Activated CD8-positive, alpha-beta T cell treated with anti-CD3 and anti-CD28 coated beads, Interleukin-2, amount 10 ng/mL, durations not matched to agents 7 days and 5 days (primary cell): Measurements from ENCODE around the gene AIF1. TPM values are rescaled to one million over a fixed set of nuclear protein-coding genes. Genes with fewer than 3 reads are reported as not detected.

Source experiments
- ATAC-seq: fragments of 150-1000 bp; cut with Tn5 transposase; one replicate; pipeline ENCODE4 v1.10.0; 2021; ENCODE audit warnings: moderate library complexity
- CTCF ChIA-PET: fragments of 350-600 bp; sonication (Branson Sonifier 250); formaldehyde crosslinking; loops from one replicate; lab custom pipeline; 2021; ENCODE audit warnings: antibody characterized with exemption; lab: Charles Lee
- POLR2A ChIA-PET: fragments of 350-600 bp; sonication (Branson Sonifier 250); formaldehyde crosslinking; loops from one replicate; lab custom pipeline; 2021; ENCODE audit warnings: antibody characterized with exemption; lab: Charles Lee
- DNase-seq: peaks from one replicate; pipeline ENCODE4 v3.0.0-alpha.2; 2020
- H3K27ac Mint-ChIP-seq: one replicate; pipeline ENCODE4 v1.8.0; 2021; ENCODE audit warnings: mild to moderate bottlenecking, mixed read lengths
- H3K27me3 Mint-ChIP-seq: one replicate; pipeline ENCODE4 v1.8.0; 2021; ENCODE audit warnings: low read depth, mixed read lengths
- H3K36me3 Mint-ChIP-seq: one replicate; pipeline ENCODE4 v1.8.0; 2021; ENCODE audit warnings: low read depth, mixed read lengths
- H3K4me1 Mint-ChIP-seq: one replicate; pipeline ENCODE4 v1.8.0; 2021; ENCODE audit warnings: low read depth, mixed read lengths
- H3K4me3 Mint-ChIP-seq: one replicate; pipeline ENCODE4 v1.8.0; 2021; ENCODE audit warnings: mild to moderate bottlenecking, mixed read lengths
- H3K9me3 Mint-ChIP-seq: one replicate; pipeline ENCODE4 v1.8.0; 2022; ENCODE audit warnings: mixed read lengths; ENCODE audit not compliant: insufficient read depth
- total RNA-seq, 2 experiments: library from RNA; stranded (reverse); gene quantifications; one replicate each; pipeline ENCODE4 v1.2.3, GENCODE V29; 2021

The AIF1 gene
- total RNA-seq, 2 experiments from 2014 or later = 177 TPM

DNA sequence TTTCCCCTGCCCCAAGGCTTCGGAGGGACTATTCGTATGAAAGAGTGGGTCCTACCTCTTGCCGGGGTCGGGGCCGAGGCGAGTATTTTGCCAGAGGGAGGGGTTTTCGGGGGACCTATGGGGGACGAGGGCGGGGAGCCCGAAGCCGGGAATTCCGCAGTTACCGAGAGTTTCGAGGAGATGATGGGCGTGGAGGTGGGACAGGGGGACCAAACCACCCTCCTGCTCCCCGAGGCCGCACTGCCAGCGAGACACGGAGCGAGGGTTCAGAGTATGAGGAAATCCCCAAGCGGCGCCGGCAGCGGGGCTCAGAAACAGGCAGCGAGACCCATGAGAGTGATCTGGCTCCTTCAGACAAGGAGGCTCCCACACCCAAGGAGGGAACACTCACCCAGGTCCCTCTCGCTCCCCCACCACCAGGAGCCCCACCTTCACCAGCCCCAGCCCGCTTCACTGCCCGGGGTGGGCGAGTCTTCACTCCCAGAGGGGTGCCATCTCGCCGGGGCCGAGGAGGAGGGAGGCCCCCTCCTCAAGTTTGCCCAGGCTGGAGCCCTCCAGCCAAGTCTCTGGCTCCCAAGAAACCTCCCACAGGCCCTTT is 16.7 kb downstream of the AIF1 start:
- peaks cover 80% of the 10 kb centered on the region for H3K36me3 Mint-ChIP-seq
- peaks cover 8% of the 10 kb centered on the region for H3K4me1 Mint-ChIP-seq
- H3K27ac Mint-ChIP-seq = no peak overlapping the region
- DNase-seq (no peak), ATAC-seq (no peak)
- H3K9me3 Mint-ChIP-seq = no peaks in the 10 kb centered on the region
- ChIA-PET POLR2A (interaction anchor here (0.7 kb wide), 1 partner anchor 8 kb away, joined by 3 read pairs; no protein-coding TSS in a partner anchor), CTCF (no interaction called here)
- H3K27me3 Mint-ChIP-seq = no peaks in the 10 kb centered on the region
- no peak overlapping the region for H3K4me3 Mint-ChIP-seq

DNA sequence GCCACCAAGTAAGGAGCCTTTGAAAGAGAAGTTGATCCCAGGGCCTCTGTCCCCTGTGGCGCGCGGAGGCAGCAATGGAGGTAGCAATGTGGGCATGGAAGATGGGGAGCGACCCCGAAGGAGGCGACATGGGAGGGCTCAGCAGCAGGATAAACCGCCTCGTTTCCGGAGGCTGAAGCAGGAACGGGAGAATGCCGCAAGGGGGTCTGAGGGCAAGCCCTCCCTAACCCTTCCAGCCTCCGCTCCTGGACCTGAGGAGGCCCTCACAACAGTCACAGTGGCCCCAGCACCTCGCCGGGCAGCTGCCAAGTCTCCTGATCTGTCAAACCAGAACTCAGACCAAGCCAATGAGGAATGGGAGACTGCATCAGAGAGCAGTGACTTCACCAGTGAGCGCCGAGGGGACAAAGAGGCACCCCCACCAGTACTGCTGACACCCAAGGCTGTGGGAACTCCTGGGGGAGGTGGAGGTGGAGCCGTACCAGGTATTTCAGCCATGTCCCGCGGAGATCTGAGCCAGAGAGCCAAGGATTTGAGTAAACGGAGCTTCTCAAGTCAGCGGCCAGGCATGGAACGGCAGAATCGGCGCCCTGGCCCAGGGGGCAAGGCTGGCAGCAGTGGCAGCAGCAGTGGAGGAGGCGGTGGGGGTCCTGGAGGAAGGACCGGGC is 17.4 kb downstream of the AIF1 start:
- peaks cover 82% of the 10 kb centered on the region for H3K36me3 Mint-ChIP-seq

DNA sequence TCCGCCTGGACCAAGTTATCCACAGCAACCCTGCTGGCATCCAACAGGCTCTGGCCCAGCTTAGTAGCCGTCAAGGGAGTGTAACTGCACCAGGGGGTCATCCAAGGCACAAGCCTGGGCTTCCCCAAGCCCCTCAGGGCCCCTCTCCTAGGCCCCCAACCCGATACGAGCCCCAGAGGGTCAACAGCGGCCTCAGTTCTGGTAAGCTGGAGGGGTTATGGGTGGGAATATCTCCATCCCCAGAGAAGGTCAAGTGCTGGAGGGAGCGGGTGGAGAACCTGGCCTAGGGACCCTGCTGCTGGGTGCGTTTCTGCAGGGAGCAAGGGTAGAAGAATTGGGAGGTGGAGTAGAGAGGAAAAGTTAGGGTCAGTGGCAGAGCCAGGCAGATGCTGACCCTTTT is 18.4 kb downstream of the AIF1 start:
- H3K27me3 Mint-ChIP-seq = no peaks in the 10 kb centered on the region
- POLR2A ChIA-PET = interaction anchor here (1.0 to 2.0 kb wide), 2 partner anchors 11 to 32 kb away, joined by 3 to 6 read pairs; partner anchors contain the start of gene CSNK2B
- no peak for ATAC-seq
- peaks cover 77% of the 10 kb centered on the region for H3K36me3 Mint-ChIP-seq
- no peak for DNase-seq
- H3K27ac Mint-ChIP-seq = no peak overlapping the region
- no peaks in the 10 kb centered on the region for H3K4me1 Mint-ChIP-seq
- H3K4me3 Mint-ChIP-seq = no peak overlapping the region
- CTCF ChIA-PET = interaction anchor here (1.2 kb wide), 1 partner anchor 12 kb away, joined by 3 read pairs; no protein-coding TSS in a partner anchor
- H3K9me3 Mint-ChIP-seq = no peaks in the 10 kb centered on the region

More for the DNA sequence above, 17.4 kb downstream of the AIF1 start:
- no peaks in the 10 kb centered on the region for H3K9me3 Mint-ChIP-seq
- ATAC-seq = no peak
- no peak for DNase-seq
- POLR2A ChIA-PET = no interaction called here
- H3K4me1 Mint-ChIP-seq = peaks cover 5% of the 10 kb centered on the region
- CTCF ChIA-PET = no interaction called here
- no peak overlapping the region for H3K27ac Mint-ChIP-seq
- no peaks in the 10 kb centered on the region for H3K27me3 Mint-ChIP-seq
- no peak overlapping the region for H3K4me3 Mint-ChIP-seq

DNA sequence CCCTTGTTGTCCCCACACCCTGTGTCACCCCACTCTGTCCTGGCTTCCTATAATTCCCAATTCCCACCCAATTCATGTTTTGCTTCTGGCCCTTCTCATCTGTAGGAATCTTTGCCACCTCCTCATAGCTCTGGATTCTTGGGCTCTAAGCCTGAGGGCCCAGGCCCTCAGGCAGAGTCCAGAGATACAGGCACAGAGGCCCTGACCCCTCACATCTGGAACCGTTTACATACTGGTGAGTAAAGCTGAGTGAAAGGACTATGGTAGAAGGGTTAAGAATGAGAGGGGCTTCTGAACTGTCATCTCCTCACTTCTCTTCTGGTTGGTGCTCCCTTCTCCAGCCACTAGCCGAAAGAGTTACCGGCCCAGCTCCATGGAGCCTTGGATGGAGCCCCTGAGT is 19.1 kb downstream of the AIF1 start:
- no peaks in the 10 kb centered on the region for H3K9me3 Mint-ChIP-seq
- peaks cover 4% of the 10 kb centered on the region for H3K4me1 Mint-ChIP-seq
- no peaks in the 10 kb centered on the region for H3K27me3 Mint-ChIP-seq
- H3K36me3 Mint-ChIP-seq = peaks cover 77% of the 10 kb centered on the region
- ATAC-seq = no peak
- ChIA-PET CTCF (interaction anchor here (1.2 kb wide), 1 partner anchor 13 kb away, joined by 3 read pairs; no protein-coding TSS in a partner anchor), POLR2A (interaction anchor here (1.0 to 2.0 kb wide), 3 partner anchors 11 to 32 kb away, joined by 3 to 6 read pairs (median 4); partner anchors contain the start of genes BAG6 and CSNK2B)
- DNase-seq = no peak
- H3K27ac Mint-ChIP-seq = no peak overlapping the region
- H3K4me3 Mint-ChIP-seq = no peak overlapping the region

DNA sequence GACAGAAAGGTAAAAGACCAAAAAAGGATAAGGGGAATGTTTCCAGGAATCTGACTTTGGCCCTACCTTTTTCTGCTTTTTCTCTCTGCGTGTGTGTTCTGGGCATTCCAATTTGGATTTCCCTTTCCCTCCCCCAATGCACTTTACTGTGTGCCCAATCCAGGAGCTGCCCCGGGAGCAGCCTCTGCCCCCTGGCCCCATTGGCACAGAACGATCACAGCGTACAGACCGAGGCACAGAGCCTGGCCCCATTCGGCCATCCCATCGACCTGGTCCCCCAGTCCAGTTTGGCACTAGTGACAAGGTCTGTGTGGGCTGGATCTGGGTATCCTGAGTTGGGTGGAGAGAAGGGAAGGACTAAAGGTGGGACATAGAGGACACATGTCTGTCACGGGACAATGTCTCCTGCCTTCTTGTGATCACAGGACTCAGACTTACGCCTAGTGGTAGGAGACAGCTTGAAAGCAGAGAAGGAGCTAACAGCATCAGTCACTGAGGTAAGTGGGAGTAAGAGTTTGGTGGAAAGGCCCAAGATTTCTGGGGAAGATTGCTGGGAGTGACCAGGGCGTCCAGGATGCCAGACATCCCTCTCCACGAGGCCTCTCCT is 20.0 kb downstream of the AIF1 start:
- peaks cover 77% of the 10 kb centered on the region for H3K36me3 Mint-ChIP-seq
- peaks cover 8% of the 10 kb centered on the region for H3K4me1 Mint-ChIP-seq
- no peaks in the 10 kb centered on the region for H3K9me3 Mint-ChIP-seq
- H3K27ac Mint-ChIP-seq = no peak overlapping the region
- POLR2A ChIA-PET = interaction anchor here (1.0 to 2.0 kb wide), 2 partner anchors 12 to 17 kb away, joined by 4 to 6 read pairs; partner anchors contain the start of gene BAG6
- no peaks in the 10 kb centered on the region for H3K27me3 Mint-ChIP-seq
- no peak for ATAC-seq
- H3K4me3 Mint-ChIP-seq = no peak overlapping the region
- CTCF ChIA-PET = interaction anchor here (1.8 kb wide), 1 partner anchor 12 kb away, joined by 7 read pairs; no protein-coding TSS in a partner anchor
- DNase-seq = no peak

DNA sequence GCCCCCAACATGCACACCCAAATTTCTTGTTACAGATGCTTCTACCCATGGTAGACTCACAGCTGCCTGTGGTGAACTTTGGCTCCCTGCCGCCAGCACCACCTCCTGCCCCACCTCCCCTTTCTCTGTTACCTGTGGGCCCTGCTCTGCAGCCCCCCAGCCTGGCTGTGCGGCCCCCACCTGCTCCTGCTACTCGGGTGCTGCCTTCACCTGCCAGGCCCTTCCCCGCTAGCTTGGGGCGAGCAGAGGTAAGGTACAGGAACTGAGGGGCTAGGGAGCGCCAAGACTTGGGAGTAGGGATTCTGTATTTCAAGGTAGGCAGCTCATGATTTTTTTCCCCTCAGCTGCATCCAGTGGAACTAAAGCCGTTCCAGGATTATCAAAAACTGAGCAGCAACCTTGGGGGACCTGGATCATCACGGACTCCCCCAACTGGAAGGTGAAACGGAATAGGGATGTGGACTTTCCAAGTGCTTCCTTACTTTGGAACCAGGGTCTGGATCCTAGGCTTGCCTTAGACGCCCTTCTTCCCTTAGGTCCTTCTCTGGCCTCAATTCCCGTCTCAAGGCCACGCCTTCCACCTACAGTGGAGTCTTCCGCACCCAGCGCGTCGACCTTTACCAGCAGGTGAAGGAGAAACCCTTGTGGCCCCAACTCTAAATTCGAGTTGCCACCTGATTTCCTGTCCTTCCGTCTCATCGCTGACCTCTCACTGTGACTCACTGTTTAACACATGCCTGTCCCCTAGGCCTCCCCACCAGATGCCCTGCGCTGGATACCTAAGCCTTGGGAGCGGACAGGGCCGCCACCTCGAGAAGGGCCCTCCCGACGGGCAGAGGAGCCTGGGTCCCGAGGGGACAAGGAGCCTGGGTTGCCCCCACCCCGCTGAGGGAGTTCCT is 21.9 kb downstream of the AIF1 start:
- DNase-seq (no peak), ATAC-seq (no peak)
- no peak overlapping the region for H3K27ac Mint-ChIP-seq
- peaks cover 8% of the 10 kb centered on the region for H3K4me1 Mint-ChIP-seq
- no peaks in the 10 kb centered on the region for H3K27me3 Mint-ChIP-seq
- H3K36me3 Mint-ChIP-seq = peaks cover 74% of the 10 kb centered on the region
- POLR2A ChIA-PET = interaction anchor here (0.9 kb wide), 1 partner anchor 14 kb away, joined by 3 read pairs; no protein-coding TSS in a partner anchor
- no peaks in the 10 kb centered on the region for H3K9me3 Mint-ChIP-seq
- no peak overlapping the region for H3K4me3 Mint-ChIP-seq
- CTCF ChIA-PET = no interaction called here

DNA sequence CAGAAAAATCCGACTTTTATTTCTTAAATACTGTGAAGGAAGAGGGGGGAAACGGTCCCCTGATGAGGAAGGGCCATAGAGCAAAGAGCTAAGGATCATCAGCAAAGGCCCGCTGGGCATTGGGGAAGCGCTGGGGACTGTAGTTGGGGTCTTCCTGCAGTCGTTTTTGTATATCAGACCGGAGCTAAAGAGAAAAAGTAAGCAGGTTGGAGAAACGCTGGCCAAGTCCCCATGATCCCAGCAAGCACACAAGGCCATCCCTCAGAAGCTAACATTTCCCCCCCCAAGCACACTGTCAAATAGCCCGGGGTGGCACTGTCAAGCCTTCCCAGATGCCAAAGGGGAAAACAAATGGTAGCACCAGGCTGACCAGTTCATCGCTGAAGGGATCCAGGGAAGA is 24.0 kb downstream of the AIF1 start:
- Mint-ChIP-seq H3K4me3 (no peak overlapping the region), H3K27me3 (no peaks in the 10 kb centered on the region), H3K27ac (no peak overlapping the region), H3K4me1 (peaks cover 8% of the 10 kb centered on the region), H3K9me3 (no peaks in the 10 kb centered on the region), H3K36me3 (peaks cover 68% of the 10 kb centered on the region)
- no peak for DNase-seq
- ChIA-PET POLR2A (interaction anchor here (1.2 to 2.2 kb wide), 3 partner anchors 13 to 17 kb away, joined by 6 to 10 read pairs (median 6); partner anchors contain the start of gene BAG6), CTCF (interaction anchor here (1.2 kb wide), 1 partner anchor 58 kb away, joined by 3 read pairs; no protein-coding TSS in a partner anchor)
- no peak for ATAC-seq

DNA sequence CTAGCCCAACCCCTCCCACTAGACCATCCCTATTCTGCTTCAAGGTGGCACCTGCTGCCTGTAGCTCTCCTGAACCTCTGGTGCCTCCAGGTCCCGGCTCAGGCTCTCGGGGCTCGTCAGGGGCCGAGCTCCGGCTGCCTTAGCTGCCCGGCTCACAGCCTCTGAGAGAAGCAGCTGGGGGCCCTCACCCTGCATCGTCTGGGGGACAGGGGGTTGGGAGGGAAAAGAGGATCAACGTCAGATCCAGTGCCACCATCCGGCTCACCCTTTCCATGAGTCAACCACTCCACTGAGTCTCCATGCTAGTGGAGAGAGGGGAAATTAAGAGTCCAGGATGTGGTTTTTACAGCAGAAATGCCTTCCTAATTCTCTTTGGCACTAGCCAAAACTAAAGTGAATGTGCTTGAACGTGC is 24.4 kb downstream of the AIF1 start:
- DNase-seq (no peak), ATAC-seq (no peak)
- H3K27ac Mint-ChIP-seq = no peak overlapping the region
- H3K9me3 Mint-ChIP-seq = no peaks in the 10 kb centered on the region
- POLR2A ChIA-PET = interaction anchor here (1.2 to 2.2 kb wide), 2 partner anchors 13 to 17 kb away, joined by 6 to 10 read pairs; partner anchors contain the start of gene BAG6
- no peak overlapping the region for H3K4me3 Mint-ChIP-seq
- peaks cover 65% of the 10 kb centered on the region for H3K36me3 Mint-ChIP-seq
- CTCF ChIA-PET = interaction anchor here (1.0 to 1.4 kb wide), 3 partner anchors 12 to 59 kb away, joined by 3 to 5 read pairs (median 4); no protein-coding TSS in a partner anchor
- peaks cover 8% of the 10 kb centered on the region for H3K4me1 Mint-ChIP-seq
- H3K27me3 Mint-ChIP-seq = no peaks in the 10 kb centered on the region

DNA sequence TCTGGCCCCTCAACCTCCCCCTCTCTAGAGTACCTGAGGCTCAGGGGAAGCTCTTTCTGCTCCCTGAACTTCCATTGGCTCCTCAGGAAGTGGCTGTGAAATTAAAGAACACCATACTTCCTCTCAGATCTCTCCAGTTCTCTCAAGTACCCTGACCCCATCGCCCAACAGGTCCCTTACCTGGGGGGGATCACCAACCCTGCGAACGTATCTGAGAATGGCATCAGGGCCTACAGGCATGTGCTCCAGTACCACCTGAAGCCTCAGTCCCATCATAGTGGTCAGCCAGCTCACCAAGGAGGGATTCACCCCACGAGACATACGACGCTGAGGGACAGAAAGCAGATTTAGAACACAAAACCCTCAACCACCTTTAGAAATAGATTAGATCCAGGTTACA is 25.6 kb downstream of the AIF1 start:
- peaks cover 14% of the 10 kb centered on the region for H3K4me1 Mint-ChIP-seq
- peaks cover 70% of the 10 kb centered on the region for H3K36me3 Mint-ChIP-seq
- H3K27me3 Mint-ChIP-seq = no peaks in the 10 kb centered on the region
- CTCF ChIA-PET = interaction anchor here (1.0 to 1.4 kb wide), 3 partner anchors 11 to 60 kb away, joined by 3 to 5 read pairs (median 4); no protein-coding TSS in a partner anchor
- no peak for ATAC-seq
- POLR2A ChIA-PET = interaction anchor here (1.0 to 1.6 kb wide), 3 partner anchors 9 to 12 kb away, joined by 3 to 6 read pairs (median 3); partner anchors contain the start of gene BAG6
- H3K9me3 Mint-ChIP-seq = no peaks in the 10 kb centered on the region
- DNase-seq = no peak
- no peak overlapping the region for H3K27ac Mint-ChIP-seq
- H3K4me3 Mint-ChIP-seq = no peak overlapping the region

DNA sequence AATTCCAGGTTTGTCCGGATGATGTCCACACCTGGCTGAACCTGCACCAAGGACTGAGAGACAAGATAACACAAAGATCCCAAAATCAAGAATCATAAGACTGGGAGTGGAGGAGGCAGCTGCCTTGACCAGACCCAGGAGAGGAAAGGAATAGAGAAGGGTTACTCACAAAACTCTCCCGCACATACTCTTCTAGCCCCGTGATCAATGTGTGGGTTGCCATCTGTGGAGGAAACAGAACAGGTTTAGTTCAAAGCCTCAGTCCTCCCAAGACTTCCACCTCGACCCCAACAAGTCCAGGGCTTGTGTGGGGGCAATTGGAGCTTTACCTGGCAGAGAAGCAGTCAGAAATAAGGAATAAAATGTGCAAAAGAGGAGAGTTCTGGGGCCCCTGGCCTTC is 26.3 kb downstream of the AIF1 start:
- POLR2A ChIA-PET = interaction anchor here (1.6 kb wide), 1 partner anchor 11 kb away, joined by 3 read pairs; the partner anchor contains the start of gene BAG6
- DNase-seq = no peak

More for the DNA sequence above, 26.3 kb downstream of the AIF1 start:
- no peaks in the 10 kb centered on the region for H3K9me3 Mint-ChIP-seq
- peaks cover 18% of the 10 kb centered on the region for H3K4me1 Mint-ChIP-seq
- H3K27ac Mint-ChIP-seq = peak overlapping the region; percentile 23
- no peaks in the 10 kb centered on the region for H3K27me3 Mint-ChIP-seq
- H3K4me3 Mint-ChIP-seq = no peak overlapping the region
- H3K36me3 Mint-ChIP-seq = peaks cover 69% of the 10 kb centered on the region
- ATAC-seq = no peak
- CTCF ChIA-PET = no interaction called here
